Nephron (organoid): Measurements from ENCODE around the gene C19orf85.

ENCODE experiments used
- H3K27ac Mint-ChIP-seq, 3 experiments: 2 replicates each; pipeline ENCODE4 v1.8.0; 2020; ENCODE audit warnings: mixed read lengths in 3 of 3, mild to moderate bottlenecking in 2 of 3, moderate library complexity in 1 of 3
- H3K27me3 Mint-ChIP-seq: 2 replicates; pipeline ENCODE4 v1.8.0; 2021; ENCODE audit warnings: low read depth, mild to moderate bottlenecking, moderate library complexity, mixed read lengths
- H3K36me3 Mint-ChIP-seq: 2 replicates; pipeline ENCODE4 v1.8.0; 2020; ENCODE audit warnings: low read depth, mixed read lengths
- H3K4me1 Mint-ChIP-seq: 2 replicates; pipeline ENCODE4 v1.8.0; 2020; ENCODE audit warnings: mixed read lengths
- H3K4me3 Mint-ChIP-seq, 3 experiments: 2 replicates each; pipeline ENCODE4 v1.8.0; 2020; ENCODE audit warnings: mild to moderate bottlenecking in 3 of 3, mixed read lengths in 3 of 3, moderate library complexity in 2 of 3
- H3K9me3 Mint-ChIP-seq: 2 replicates; pipeline ENCODE4 v1.8.0; 2020; ENCODE audit warnings: mixed read lengths
- CTCF ChIP-seq, 3 experiments: fragments of 200-600 bp; sonication (generic); IDR thresholded peaks; one replicate each; pipeline ENCODE4 v1.5.0; 2021; ENCODE audit warnings: antibody characterized with exemption in 3 of 3; ENCODE audit not compliant: unreplicated experiment in 3 of 3

The C19orf85 gene

DNA sequence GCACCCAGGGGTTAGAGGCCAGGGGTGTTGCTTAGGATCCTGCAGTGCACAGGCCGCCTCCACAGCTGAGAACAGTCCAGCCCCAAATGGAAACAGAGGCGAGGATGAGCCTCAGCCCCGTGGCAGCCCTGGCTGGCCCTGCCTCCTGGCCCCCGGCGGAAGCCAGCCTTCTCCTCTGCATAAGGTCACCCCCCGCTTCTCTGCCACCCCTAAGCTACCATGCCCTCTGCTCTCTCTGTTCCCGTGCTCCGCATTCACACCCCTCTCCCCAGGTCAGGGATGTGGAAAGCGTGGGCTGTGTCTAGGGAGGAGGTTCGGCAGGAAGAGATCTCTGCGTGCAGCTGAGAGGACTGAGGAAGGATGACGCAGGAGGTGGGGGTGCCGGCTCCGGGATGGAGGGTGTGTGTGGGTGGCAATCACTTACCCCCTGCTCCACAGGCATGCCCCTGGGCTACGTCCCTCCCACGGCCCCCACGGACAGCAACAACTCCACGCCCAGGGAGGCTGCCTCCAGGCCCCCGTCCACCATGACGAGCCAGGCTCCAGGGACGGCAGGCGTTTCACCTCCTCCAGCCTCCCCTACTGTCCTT is 29.7 kb upstream of the C19orf85 start:
- TF ChIP-seq CTCF (IDR thresholded peaks at IDR 0.05; ENCODE audit: unreplicated experiment in 3 of 3), result no peak
- H3K27me3 Mint-ChIP-seq, result no peaks in the 10 kb centered on the region
- H3K36me3 Mint-ChIP-seq, result peaks cover under 1% of the 10 kb centered on the region
- no peaks in the 10 kb centered on the region for H3K9me3 Mint-ChIP-seq
- peaks cover 32% of the 10 kb centered on the region for H3K4me1 Mint-ChIP-seq
- peak overlapping the region; percentile 71 to 90 (median 90) for H3K27ac Mint-ChIP-seq
- peak overlapping the region; percentile 64 to 81 (median 80) for H3K4me3 Mint-ChIP-seq

- Mint-ChIP-seq H3K36me3 (no peaks in the 10 kb centered on the region), H3K27ac (peak overlapping the region in 2 of 3 experiments; percentile 73 to 90), H3K4me3 (peak overlapping the region in 2 of 3 experiments; percentile 80 to 81), H3K27me3 (no peaks in the 10 kb centered on the region), H3K9me3 (no peaks in the 10 kb centered on the region), H3K4me1 (peaks cover 32% of the 10 kb centered on the region)
- no peak for TF ChIP-seq CTCF (IDR thresholded peaks at IDR 0.05; ENCODE audit: unreplicated experiment in 3 of 3)
These were observed 29.2 kb upstream of the C19orf85 start for GRCh38 chr19:55493645-55494171.

GRCh38 chr19:55493052-55493644 is 28.6 kb upstream of the C19orf85 start:
- Mint-ChIP-seq H3K27me3 (no peaks in the 10 kb centered on the region), H3K27ac (peak overlapping the region; percentile 73 to 88 (median 82)), H3K4me3 (peak overlapping the region; percentile 39 to 77 (median 68)), H3K9me3 (no peaks in the 10 kb centered on the region), H3K4me1 (peaks cover 32% of the 10 kb centered on the region), H3K36me3 (no peaks in the 10 kb centered on the region)
- no peak for TF ChIP-seq CTCF (IDR thresholded peaks at IDR 0.05; ENCODE audit: unreplicated experiment in 3 of 3)

- Mint-ChIP-seq H3K27ac (peak overlapping the region; percentile 46 to 82 (median 79)), H3K4me1 (peaks cover 36% of the 10 kb centered on the region), H3K4me3 (peak overlapping the region in 1 of 3 experiments; percentile 11), H3K9me3 (no peaks in the 10 kb centered on the region), H3K27me3 (no peaks in the 10 kb centered on the region), H3K36me3 (no peaks in the 10 kb centered on the region)
- TF ChIP-seq CTCF (IDR thresholded peaks at IDR 0.05; ENCODE audit: unreplicated experiment in 3 of 3), result no peak
These were observed 27.9 kb upstream of the C19orf85 start for GRCh38 chr19:55492362-55492944.

DNA sequence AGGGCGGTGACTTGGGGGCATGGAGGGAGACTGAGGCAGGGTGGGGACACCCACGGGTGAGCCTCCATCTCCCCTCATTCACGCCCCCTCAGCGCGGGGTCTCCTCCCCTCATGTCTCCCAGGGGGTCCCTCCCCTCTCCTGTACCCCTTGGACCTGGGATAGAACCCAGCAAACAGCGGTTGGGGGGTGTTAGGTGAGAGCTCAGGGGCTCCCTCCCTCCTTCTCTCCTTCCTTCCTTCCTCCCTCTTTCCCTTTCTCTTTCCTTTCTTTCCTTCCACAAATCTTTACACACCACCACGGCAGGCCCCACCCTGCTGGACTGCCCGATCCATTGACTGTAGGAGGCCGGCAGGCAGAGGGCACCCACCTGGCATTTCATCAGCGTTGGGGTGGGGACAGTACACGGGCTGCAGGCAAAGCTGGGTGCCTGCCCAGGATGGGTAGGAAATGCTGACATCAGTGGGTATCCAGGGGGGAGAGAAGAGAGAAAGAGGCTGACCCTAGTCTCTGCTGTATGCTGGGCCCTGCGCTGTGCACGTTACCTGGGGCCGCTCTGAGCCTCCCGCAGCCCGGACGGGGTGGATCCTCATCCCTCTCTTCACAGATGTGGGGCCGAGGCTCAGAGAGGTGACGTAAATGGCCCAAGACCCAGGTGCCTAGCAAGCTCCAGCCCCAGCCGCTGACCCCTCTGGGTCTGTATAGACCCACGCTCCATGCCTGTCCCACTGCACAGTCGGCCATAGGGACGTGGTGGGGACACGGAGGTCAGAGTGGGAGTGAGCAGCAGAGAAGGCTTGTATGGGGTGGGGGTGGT is 27.2 kb upstream of the C19orf85 start:
- Mint-ChIP-seq H3K9me3 (no peaks in the 10 kb centered on the region), H3K4me3 (peak overlapping the region in 1 of 3 experiments; percentile 11), H3K27me3 (no peaks in the 10 kb centered on the region), H3K36me3 (no peaks in the 10 kb centered on the region), H3K4me1 (peaks cover 37% of the 10 kb centered on the region), H3K27ac (peak overlapping the region; percentile 46 to 82 (median 79))
- no peak for TF ChIP-seq CTCF (IDR thresholded peaks at IDR 0.05; ENCODE audit: unreplicated experiment in 3 of 3)
